HG03095 (cell line): ENCODE measurements around the gene PID1.

ENCODE experiments used
- ATAC-seq: cut with Tn5 transposase; IDR thresholded peaks from one replicate; pipeline ENCODE4 v1.9.1; 2021; ENCODE audit warnings: moderate library complexity; ENCODE audit not compliant: unreplicated experiment

The PID1 gene

GRCh38 chr2:229261599-229261998 lies 9.5 kb downstream of the PID1 start:
- ATAC-seq, result no peak

- no peak for ATAC-seq
Observed at GRCh38 chr2:229261076-229261475, 10.0 kb downstream of the PID1 start.

GRCh38 chr2:229257985-229258384 lies 13.1 kb downstream of the PID1 start:
- ATAC-seq, result no peak

GRCh38 chr2:229256376-229256775 lies 14.7 kb downstream of the PID1 start:
- no peak for ATAC-seq

- ATAC-seq, result no peak
Observed at GRCh38 chr2:229254206-229254605, 16.9 kb downstream of the PID1 start.

GRCh38 chr2:229252996-229253395 lies 18.1 kb downstream of the PID1 start:
- ATAC-seq, result no peak

GRCh38 chr2:229252280-229252679 lies 18.8 kb downstream of the PID1 start:
- ATAC-seq, result no peak

- no peak for ATAC-seq
Observed at GRCh38 chr2:229249536-229249935, 21.6 kb downstream of the PID1 start.

GRCh38 chr2:229246334-229246733 lies 24.8 kb downstream of the PID1 start:
- no peak for ATAC-seq

GRCh38 chr2:229244975-229245374 lies 26.1 kb downstream of the PID1 start:
- ATAC-seq, result no peak

- no peak for ATAC-seq
Observed at GRCh38 chr2:229243890-229244560, 27.1 kb downstream of the PID1 start.

- no peak for ATAC-seq
Observed at GRCh38 chr2:229240984-229241491, 30.0 kb downstream of the PID1 start.

- ATAC-seq, result no peak
Observed at GRCh38 chr2:229239021-229239420, 32.1 kb downstream of the PID1 start.

- no peak for ATAC-seq
Observed at GRCh38 chr2:229237270-229237669, 33.8 kb downstream of the PID1 start.

GRCh38 chr2:229235131-229235914 lies 35.8 kb downstream of the PID1 start:
- no peak for ATAC-seq

GRCh38 chr2:229231885-229232284 lies 39.2 kb downstream of the PID1 start:
- no peak for ATAC-seq

GRCh38 chr2:229231328-229231868 lies 39.7 kb downstream of the PID1 start:
- no peak for ATAC-seq

- no peak for ATAC-seq
Observed at GRCh38 chr2:229230911-229231310, 40.2 kb downstream of the PID1 start.

- ATAC-seq, result no peak
Observed at GRCh38 chr2:229230256-229230655, 40.8 kb downstream of the PID1 start.

GRCh38 chr2:229226382-229226781 lies 44.7 kb downstream of the PID1 start:
- ATAC-seq, result no peak

GRCh38 chr2:229223107-229223506 lies 48.0 kb downstream of the PID1 start:
- ATAC-seq, result no peak

- no peak for ATAC-seq
Observed at GRCh38 chr2:229221641-229222040, 49.4 kb downstream of the PID1 start.
